Stimulated activated CD8-positive, alpha-beta memory T cell treated with anti-CD3 and anti-CD28 coated beads, Interleukin-7, amount 100 ng/mL, for 4 hours (primary cell): ENCODE data around the gene ATP1A4.
"Not testable (repeated sequence)": the region's sequence is repeated elsewhere in the genome, so short reads cannot be mapped to it uniquely, and the experiment has no call there.

ENCODE experiments used
- DNase-seq, 2 donors: peaks; one replicate each; pipeline ENCODE4 v3.0.0-alpha.2; 2020; ENCODE audit warnings: low read depth in 2 of 2

The ATP1A4 gene

DNA sequence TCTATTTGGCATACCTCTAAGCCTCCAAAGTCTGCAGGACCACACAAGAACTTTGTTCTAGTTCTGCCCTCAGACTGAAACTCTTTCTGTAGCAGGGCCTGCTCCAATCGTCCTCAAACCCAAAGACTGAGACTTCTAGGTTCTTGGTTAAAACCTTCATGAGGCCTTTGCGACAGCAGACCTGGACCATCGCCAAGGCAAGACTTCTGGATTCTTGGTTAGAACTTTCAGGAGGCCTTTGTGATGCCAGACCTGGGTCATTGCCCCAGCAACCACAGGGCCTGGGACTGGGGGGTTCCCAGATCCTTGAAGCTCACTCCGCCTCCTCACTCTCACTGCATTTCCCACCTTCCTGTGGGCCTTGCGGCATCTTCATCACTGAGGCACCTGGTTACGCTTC lies at the start of gene ATP1A4:
ATP1A4 (plus strand) TSS at position 301 of the 400 bp plus-strand sequence. CDS start 438 bp downstream, outside the sequence.
- no peak for DNase-seq

DNA sequence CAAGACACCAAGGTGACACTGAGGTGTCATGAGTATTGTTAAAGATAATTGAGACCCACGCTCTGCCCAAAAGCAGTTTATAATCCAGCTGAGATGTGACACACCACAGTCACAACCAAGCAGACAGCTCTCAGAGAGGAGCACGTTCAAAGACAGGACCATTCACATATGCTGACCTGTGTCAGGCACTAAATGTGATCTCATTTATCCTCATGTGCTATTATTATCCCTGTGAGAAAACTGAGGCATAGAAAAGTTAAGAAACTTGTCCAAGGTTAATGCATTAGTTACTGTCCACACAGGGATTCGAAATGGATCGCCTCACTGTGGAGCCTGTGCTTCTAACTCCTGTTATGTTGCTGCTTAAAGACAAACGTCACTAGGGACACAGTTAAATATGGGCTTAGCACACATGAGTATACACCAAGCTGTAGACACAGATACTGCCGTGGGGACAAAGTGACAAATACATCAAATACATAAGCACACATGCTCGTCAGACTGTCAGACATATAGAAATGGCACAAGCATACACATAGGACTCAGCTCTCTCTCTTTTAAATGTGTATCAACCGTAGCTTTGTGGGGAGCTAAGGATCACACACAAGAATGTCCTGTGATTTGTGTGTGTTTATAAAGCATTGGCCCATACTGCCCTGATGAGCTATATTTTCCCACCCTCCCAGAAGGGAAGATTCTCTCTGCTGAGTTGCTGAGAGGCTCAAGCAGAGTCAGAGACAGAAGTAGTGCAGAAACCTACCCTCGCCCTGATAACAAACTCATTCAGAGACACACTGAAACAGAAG lies 49.5 kb upstream of the ATP1A4 start:
- no peak for DNase-seq

DNA sequence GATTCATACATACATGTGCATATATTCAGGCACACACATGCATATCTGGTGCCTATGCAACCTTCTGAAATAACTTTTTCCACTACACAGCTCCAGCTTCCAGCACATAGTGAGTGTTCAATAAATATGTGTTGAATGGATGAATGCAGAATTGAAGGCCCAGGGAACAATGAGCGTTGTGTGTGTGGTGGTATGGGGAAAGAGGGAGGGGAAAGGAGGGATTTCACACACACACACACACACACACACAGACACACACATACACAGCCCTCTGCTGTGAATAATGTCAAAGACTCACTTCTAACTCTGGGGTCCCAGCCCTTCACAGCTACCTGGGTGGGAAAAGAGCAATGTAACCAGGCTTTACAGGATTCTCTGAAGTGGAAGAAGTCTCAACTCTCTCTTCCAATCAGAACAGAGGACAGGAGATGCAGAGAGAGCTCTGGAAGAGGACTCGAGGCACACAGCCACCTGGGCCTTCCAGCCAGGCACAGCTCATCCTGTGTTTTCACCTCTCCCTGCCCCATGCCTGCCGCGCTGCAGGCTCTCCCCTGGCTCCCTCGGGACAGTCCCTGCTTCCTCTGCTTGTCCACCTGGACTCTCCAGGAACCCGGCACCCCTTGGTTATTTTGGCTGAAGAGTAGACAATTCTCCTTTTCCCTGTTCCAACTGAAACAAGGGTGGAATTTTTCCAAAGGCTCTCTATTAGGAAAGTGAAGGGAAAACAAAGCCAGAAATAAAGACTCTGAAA lies 47.6 kb upstream of the ATP1A4 start:
- DNase-seq, result no peak

DNA sequence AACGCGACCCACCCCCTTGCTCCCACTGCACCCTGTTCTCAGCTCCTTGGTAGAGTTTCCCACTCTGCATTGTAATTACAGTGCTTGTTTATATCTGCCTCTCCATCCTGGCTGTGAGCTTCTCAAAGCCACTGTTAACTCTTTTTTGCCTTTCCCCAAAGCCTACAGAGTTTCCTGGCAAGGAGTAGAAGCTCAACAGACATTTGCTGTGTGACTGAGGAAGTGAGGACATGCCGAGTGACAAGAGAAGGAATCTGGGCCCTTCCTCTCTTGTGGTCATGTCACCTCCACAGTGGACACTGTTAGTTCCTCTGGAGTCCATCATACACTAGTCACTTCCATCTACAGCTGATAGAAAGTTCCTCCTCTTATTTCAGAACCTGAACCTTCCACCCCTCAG lies 46.9 kb upstream of the ATP1A4 start:
- no peak for DNase-seq

DNA sequence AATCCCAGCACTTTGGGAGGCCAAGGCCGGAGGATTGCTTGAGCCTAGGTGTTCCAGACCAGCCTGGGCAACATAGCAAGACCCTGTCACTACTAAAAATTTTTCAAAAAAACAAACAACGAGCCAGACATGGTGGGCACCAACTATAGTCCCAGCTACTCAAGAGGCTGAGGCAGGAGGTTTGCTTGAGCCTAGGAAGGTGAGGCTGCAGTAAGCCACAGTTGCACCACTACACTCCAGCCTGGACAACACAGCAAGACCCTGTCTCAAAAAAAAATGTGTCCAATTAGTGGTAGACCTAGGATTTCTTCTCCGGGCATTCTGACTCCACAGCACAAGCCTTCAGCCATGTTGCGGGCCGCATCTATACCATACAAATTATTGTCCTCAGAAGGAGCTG lies 46.2 kb upstream of the ATP1A4 start:
- DNase-seq, result no peak

DNA sequence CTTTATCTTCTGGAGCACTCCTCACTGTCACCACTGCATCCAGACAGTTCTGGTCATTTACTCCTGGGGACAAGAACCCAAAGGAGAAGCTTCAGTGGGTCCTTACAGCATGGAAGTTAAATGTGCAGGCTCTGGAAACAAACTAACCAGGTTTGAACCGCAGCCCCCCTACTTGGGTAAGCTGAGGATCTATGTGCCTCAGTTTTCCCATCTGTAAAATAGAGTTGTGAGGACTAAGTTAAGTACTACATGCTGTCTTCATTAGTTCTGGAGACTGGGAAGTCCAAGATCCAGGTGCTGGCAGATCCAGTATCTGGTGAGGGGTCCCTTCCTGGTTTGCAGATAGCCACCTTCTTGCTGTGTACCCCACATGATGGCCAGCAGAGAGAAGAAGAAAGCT lies 43.9 kb upstream of the ATP1A4 start:
- no peak for DNase-seq

DNA sequence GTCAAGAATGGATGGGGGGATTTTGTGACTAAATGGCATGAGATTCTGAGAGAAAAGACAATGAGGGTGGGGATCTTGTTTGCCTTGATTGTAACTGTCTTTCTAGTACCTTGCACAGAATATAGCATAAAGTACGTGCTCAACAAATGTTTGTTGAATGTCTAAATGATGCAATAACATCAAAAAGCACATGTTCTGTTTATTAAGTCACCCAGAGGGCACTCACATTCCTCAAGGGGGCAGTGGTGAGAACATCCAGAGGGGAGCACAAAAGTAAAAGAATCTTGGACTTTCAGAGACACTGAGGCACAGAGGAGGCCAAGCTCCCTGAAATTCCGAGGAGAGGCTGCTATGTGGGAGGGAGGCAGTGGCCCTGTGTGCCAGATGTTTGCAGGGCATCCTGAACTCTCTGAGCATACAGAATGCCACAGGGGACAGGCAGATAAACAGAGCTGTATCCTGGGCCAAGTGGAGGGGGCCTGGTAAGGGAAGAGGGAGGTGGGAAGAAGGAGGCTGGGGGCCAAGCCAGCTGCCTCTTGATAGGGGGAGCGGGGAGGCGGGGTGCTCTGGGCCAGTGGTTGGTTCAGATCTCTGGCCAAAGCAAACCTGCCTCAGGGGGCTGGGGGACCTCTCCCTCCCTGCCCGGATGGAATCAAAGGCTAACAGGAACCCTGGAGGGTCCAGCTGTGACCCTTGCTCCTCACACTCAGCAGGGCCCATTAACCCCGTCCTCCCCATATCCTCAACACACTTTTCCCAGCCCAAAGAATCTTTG lies 42.3 kb upstream of the ATP1A4 start:
- DNase-seq, result no peak

DNA sequence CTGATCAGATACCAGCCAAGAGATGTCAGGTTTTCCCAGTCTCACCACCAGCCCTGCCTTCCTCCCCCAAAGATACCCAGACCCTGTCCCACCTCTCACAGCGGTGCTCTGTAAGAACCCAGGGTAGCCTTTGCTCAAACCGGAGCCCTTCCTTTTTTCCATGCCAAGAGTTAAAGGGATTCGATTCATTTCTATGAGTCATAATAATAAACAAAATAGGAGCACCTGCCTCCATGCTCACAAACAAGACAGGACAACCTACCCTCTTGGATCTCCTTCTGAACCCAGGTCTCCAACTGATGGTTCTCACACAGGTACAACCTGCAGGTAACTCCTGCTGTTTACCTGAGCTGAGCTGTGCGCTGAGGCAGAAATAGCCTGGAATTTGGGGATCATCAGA lies 41.7 kb upstream of the ATP1A4 start:
- no peak for DNase-seq

DNA sequence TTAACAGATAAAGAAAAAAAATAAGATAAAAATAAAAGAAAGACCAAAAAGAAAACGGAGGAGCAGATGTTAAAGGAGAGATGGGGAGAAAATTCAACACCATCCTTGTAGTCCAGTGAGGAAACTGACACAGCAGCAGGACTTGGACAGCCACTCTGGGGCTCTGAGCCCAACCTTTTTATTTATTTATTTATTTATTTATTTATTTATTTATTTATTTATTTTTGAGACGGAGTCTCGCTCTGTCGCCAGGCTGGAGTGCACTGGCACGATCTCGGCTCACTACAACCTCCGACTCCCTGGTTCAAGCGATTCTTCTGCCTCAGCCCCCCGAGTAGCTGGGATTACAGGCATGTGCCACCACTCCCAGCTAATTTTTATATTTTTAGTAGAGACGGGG lies 39.9 kb upstream of the ATP1A4 start:
- not testable (repeated sequence) for DNase-seq

DNA sequence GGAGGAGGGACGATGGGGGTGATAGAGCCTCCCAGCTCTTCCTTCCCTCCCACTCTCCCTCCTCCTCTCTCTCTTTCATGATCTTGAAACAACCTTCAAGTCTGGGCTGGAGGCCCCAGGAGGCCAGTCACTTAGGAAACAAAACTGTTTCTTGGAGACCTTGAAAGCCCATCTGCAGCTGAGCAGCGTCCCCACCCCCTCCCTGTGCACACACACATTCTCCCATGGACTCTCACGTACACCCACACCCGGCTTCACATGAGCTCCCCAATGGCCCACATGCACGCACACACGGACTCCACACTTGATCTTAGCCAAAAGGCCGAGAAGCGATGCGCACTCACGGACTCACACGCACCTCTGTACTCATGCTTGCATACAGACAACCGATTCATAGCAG lies 39.0 kb upstream of the ATP1A4 start:
- DNase-seq, result no peak

DNA sequence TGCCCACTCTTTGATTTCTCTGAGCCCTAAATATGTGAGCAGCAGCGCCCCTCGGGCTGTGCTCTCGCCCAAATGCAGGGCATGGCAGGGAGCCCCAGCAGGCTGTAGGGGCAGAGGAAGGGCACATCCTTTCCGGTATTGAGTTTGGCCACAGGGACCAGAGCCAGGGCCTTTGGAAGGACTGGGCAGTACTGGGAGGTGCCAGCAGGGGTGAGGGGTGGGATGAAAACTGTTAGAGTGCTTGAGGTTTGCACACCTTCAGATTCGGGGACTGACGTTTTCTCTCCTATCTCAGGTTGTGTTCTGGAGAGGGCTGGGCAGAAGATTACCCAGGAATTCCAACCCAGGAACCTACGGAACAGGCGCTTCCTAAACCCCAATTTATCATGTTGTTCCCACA lies 38.0 kb upstream of the ATP1A4 start:
- no peak for DNase-seq

DNA sequence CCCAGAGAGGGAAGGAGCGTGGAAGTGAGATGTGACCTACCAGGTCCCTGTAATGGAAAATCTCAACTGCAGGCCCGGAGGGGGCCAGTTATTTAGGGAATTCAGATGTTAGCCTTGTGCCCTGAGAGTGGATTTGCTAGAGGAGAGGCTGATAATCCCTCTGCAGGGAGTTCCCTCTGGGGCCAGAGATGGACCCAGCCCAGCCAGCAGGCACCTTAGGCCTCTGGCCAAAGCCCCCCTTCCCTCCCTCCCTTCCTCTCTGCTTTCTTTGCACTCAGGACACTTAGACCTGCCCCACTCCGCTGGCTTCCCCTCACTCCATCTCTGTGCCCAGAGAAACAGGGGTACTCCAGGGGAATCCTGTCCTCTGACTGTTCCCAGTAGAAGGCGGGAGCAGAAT lies 37.3 kb upstream of the ATP1A4 start:
- no peak for DNase-seq

DNA sequence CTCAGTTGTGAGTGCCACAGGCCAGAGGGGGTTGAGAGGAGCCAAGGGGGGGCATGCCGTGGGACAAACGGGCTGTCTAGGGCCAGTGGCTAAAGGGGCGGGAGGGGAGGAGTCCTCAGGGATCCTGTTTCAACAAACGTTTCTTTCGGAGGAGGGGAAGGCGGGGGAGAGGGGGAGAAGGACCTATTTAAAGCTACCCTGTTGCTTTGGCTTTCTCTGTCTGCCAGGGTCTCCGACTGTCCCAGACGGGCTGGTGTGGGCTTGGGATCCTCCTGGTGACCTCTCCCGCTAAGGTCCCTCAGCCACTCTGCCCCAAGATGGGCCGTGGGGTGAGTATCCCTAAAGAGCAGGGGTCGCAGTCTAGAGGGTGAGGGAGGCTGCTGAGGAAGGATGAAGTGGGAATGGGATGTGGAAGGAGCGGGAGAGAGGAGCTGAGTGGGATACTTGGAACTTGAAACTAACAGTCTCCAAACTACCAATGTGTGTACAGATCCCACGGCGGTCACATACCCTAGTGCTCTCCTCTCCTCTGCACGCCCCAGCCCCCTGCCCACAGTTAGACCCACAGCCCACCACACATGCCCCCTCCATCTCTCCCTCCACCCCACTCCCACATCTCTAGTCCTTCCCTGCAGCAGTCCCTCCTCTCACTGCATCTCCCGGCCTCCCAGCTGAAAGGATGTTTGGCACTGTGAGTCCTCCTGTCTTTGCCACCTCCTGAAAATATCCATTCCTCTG lies 35.7 kb upstream of the ATP1A4 start, which contains the start of gene ATP1A2:
ATP1A2 (plus strand) TSS at position 215 of the 738 bp plus-strand sequence; CDS start at position 318, 103 bp downstream.
- DNase-seq, result no peak

DNA sequence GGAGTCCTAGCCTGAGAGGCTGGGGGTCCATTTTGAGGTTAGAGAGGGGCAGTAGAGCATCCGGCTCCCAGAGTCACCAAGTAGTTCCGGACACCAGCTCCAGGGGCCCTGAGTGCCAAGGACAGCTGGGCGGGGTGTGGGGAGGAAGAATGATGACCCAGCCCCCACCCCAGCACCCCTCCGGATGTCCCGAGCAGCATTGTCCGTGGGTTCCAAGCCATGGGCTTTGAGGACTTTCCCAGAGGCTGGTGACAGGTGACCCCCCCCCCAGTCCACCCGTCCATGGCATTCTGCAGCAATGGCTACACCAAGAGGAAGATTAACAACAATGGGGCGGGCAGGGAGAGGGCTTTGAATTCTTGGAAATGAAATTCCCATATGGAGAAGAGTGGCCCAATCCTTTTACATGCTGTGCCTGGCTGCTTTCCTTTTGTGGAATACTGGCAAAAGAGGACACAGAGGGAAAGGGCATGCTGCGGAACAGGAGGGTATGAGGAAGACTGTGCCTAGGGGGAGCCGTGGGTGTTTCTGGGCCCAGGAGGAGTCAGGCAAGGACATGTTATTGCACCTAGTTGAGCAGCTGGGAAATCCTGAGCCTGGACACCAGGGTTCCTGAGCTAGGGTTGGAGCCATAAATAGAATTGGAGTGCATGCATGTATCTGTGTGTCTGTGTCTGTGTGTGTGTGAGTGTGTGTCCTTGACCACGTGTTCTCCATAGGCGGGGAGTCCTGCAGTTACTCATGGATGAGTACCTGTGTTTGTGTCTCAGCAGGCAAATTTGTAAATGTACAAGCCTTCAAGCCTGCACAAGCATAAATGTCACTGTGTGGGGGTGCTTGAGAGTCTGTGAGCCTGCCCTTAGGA lies 34.9 kb upstream of the ATP1A4 start:
- DNase-seq, result no peak

DNA sequence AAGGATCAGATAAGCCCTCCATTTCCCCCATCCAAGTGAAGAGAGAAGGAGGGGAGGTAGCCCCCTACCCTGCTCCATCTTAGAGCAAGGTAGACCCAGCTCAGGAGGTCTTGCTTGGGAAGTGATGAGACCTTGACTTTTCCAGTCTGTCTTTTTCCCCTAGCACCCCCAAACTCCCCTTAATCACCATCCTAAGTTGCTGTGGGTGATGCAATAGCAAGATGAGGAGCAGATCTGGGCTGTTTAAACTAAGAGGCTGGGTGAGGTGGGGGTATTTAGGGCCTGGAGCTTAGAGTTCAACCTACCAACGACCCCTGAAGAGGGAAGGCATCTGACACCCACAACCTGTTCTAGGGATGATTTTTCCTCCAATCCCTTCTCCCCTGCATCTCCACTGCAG lies 34.1 kb upstream of the ATP1A4 start:
- DNase-seq, result no peak

DNA sequence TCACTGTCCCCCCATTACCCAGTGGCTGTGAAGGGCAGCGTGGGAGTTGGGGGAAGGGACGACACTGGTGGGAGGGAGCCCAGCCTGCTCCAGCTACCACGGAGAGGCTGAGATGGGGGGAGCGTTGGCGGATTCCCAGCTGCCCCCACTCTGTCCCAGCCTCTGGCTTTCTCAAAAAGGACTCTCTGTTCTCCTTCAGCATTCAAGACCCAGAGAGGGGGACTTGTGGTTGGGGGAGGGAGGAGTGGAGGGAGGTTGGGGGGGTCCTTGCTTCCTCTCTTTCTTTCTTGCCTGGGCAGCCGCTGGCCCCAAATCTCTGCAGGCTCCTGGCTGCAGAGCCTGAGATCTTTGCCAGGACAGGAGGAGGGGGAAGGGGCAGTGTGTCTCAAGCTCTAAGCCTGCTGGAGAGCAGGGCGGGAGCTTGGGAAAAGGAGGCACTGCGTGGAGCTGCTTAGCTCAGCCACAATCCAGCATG lies 33.7 kb upstream of the ATP1A4 start:
- no peak for DNase-seq

DNA sequence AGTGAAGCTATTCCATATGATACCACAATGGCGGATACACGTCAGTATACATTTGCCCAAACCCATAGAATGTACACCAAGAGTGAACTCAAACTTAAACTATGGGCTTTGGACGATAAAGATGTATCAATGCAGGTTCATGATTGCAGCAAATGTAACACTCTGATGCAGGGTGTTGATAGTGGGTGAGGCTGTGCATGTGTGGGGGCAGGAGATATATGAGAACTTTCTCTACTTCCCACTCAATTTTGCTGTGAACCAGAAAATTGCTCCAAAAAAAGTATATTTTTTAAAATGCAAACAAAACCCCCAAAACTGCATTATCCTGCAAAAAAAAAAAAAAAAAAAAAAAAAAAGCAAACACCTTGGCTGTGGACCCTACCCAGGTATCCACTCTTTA lies 32.5 kb upstream of the ATP1A4 start:
- DNase-seq, result no peak

DNA sequence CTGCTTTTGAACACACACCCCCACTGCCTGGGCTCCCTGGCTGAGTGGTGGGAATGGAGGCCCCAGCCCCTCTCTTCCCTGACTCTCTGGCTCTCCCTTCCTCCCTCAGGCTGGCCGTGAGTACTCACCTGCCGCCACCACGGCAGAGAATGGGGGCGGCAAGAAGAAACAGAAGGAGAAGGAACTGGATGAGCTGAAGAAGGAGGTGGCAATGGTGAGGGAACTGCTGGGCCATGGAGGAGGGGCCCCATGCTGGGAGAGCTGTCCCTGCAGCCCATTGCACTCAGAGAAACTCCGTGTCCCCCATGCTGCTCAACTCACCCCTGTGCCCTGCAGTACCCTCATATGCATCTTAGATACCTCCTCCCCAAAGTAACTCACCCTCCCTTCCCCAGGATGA lies 30.6 kb upstream of the ATP1A4 start:
- DNase-seq, result no peak

DNA sequence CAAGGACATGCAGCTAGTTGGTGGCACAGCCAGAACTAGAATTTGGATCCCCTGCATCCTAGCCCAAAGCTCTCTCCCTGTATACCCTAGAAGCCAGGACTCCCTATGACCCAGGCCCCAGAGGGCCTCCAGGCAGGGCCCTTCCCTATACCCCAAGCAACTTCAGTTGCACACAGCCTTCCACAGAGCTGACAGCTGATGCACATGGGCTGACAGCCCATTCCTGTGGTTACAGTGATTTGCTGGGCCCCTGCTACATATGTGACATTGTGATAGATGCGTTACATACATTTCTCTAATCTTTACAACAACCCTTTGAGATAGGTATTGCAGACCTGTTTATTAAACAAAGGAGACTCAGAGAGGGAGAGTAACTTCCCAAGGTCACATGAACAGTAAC lies 30.0 kb upstream of the ATP1A4 start:
- DNase-seq, result no peak

DNA sequence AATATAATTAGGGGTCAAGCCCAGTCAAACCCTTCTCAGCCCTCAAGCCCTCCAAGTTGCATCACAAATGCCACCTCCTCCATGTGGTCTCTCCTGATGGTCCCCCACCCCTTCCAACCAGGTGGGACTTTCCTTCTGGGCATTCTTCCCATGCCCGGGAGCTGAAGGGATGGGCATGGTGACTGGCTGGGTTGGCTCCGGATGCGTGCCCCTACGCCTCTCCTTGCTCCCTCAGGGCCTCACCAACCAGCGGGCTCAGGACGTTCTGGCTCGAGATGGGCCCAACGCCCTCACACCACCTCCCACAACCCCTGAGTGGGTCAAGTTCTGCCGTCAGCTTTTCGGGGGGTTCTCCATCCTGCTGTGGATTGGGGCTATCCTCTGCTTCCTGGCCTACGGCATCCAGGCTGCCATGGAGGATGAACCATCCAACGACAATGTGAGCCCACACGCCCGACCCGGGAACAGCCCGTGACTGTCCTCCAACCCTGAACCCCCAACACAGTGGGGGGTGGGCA lies 28.4 kb upstream of the ATP1A4 start:
- DNase-seq, result no peak
